ENCODE results near the gene WSB2.
A peak's percentile ranks its signal among the peaks of the same experiment; 100 is the strongest.
"Not testable (repeated sequence)": the region's sequence is repeated elsewhere in the genome, so short reads cannot be mapped to it uniquely, and the experiment has no call there.

WSB2 gene

DNA sequence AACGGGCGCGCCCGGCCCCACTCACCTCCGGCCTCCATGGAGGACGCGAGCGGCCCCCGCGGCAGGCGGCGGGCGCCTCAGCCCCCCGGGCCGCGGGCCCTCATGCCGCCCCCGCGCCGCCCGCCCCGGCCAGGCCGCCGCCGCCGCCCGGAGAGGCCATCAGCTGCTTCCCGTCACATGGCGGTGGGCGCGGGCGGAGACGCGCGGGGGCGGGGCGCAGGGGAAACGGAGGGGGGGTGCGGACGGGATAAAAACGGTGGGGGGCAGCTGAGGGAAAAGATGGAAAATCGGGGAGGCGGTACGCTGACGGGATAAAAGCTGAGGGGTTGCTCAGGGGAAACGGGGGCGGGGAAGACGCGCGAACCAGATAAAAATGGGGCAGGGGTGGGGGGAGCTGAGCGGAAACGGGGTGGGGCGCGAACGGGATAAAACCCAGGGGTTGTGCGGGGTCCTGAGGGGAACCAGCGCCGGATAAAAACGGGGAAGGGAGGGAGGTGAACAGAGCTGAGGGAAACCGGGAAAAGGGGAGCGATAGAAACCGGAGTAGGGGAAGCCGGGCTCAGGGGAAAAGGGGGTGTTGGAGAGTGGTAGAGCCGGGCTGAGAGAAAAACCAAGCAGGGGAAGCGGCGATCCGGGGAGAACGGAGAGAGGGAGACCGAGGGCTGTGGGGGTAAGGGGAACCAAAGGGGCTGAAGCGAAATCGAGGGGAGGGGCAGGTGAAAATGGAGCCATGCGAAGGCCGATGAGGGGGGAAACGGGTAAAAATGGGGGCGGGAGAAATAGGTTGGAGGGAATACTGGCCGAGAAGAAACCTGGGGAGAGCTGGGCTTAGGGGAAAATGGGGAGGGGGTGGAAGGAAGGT, at the start of gene WSB2:
TSS of gene WSB2 (minus strand) at position 169 of the 862 bp plus-strand sequence. CDS start at position 38, 131 bp downstream.
- peak; percentile 51 to 61 (median 56) for DNase-seq (ENCODE audit: low read depth in 3 of 3)

DNA sequence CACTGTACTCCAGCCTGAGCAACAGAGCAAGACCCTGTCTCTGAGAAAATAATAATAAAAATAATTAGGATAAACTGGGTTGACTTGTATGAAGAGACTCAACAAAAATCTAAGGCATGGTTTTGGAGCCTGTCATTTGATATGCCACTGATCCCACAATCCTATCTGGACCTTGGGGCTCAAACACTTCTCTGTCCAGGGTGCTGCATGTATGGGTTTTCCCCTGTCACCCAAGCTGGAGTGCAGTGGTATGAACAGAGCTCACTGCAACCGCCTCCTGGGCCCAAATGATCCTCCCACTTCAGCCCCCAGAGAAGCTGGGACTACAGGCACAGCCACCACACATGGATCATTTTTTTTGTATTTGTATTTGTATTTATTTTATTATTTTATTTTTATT, 48.1 kb upstream of the WSB2 start:
- no peak for DNase-seq (ENCODE audit: low read depth in 3 of 3)

DNA sequence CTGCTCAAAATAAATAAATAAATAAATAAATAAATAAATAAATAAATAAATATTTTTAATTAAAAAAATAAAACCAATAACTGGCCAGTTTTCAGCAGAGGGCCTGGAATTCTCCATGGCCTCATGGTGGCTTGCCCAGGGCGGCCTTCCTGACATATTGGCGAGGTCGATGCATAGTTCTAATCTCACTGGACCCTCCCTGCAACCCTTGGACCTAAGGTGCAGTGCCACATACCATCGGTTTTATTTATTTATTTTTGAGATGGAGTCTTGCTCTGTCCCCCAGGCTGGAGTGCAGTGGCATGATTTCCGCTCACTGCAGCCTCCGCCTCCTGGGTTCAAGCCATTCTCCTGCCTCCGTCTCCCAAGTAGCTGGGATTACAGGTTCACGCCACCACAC, 46.7 kb upstream of the WSB2 start:
- no peak for DNase-seq (ENCODE audit: low read depth in 3 of 3)

DNA sequence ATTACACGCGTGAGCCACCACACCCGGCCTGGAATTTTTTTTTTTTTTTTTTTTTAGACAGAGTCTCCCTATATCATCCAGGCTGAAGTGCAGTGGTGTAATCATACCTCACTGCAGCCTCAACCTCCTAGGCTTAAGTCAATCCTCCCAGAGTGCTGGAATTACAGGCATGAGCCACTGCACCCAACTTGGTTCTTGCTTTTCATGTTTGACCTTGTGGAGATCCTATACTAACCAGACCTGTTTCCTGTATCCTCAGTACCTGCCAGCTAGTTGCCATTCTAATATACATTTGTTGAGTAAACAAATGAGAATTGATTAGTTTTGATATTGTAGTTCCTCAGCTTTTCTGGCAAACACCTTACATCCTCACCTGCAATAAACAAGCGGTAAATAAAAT, 46.0 kb upstream of the WSB2 start:
- no peak for DNase-seq (ENCODE audit: low read depth in 3 of 3)

DNA sequence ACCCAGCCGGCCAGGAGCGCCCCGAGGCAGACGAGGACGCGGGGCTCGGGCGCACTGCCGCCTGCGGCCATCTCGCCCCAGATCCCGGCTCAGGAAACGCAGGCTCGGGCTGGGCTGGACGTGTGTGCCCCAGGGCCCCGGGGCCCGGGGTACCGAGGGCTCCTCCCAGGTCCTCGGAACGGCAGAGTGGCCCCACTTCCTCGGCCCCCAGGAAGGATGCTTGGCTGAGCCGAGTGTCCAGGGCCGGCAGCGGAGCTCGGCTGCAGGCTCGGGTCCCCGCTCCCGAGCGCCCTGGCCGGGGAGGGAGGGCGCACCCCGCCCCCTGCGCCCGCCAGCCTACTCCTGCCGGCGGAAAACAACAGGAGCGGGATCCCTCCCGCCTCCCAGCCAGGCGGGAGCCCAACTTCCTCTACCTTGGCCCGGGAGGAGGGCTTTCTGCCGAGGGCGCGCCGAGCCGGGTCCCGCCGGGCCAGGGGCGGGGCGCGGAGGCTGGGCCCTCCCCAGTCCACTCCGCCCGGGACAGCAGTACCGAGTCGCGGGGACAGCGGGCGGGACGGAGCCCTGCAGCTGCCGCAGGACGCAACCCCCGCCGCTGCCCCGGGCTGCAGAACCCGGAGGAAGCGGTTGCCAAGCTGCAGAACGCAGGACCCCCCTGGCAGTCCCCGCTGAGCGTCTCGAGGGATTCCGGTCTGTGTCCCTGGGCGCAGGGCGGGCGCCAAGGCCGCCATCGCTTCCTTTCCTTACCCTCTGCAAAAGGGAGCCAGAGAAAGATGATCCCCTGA, 42.8 kb upstream of the WSB2 start, which contains the start of gene VSIG10:
TSS of gene VSIG10 (minus strand) at position 411 of the 782 bp plus-strand sequence. CDS start at position 71, 340 bp downstream.
- DNase-seq (ENCODE audit: low read depth in 3 of 3): peak in 1 of 3 experiments; percentile 6

DNA sequence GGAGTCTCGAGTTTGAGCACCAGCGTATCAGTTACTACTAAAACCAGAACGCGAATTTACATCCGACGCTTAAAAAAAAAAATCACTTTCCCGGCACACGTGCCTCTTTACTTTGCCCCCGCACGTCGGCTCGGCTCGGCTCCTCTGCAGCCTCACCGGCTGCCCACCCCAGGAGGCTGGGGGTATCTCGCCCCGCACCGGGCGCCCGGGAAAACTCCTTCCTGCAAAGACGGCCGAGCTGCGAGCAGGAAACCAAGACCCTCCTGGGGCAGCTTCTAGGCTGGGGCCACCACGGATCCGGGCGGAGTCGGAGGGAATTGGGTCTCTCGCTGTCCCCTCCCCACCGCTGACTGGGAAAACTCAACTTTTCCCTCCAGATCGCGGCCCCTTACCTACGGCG, 42.2 kb upstream of the WSB2 start:
- DNase-seq (ENCODE audit: low read depth in 3 of 3): no peak

DNA sequence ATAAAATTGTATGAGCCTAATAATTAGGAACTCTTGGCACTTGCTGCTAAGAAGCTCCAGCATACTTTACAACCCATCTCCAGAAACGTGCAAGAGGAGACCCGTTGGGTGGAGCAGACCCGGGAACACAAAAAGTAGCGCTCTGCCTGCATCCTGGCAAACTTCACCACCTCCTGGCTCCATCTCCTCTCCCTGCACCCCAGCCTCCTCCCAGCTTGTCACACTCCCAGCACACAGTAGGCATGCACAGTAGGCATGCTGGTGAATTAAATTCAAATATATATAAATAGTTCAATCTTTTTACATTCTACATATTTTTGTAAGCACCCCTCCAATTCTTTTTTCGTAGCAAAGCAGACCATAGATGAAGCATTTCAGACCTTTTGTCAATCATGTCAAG, 41.6 kb upstream of the WSB2 start:
- DNase-seq (ENCODE audit: low read depth in 3 of 3): no peak

DNA sequence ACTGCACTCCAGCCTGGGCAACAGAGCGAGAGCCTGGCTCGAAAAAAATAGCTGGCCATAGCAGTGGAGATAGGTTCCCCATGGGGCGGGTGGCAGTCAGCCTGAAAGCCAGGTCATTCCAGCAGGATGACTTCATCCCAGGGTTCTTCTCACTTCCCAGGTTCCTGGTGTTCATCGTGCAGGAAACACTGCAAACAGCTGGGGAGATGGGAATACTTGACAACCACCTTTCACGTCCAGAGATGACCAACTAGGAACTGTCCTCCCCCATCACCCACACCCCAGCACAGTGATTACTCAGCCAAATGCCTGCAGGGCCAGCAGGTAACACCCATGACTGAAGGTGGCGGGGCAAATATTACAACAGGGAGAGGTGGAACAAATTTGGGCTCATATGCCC, 41.1 kb upstream of the WSB2 start:
- no peak for DNase-seq (ENCODE audit: low read depth in 3 of 3)

DNA sequence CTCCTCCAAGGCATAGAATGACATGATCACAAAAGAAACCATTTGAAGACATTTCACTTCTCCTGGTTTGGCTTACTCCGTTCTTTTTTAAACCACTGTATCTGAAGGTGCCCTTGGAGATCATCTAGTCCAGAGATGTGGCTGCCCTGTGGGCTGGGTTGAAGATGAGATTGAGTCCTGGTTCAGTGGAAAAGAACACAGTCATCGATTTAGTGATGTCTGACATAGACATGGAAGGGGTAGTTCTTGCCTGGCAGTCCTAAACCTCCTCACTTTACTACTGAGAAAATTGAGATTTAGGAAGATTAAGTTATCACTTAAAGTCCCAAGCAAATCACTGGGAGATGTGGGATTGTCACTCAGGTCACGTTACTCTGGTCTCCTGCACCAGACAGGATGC, 40.1 kb upstream of the WSB2 start:
- no peak for DNase-seq (ENCODE audit: low read depth in 3 of 3)

DNA sequence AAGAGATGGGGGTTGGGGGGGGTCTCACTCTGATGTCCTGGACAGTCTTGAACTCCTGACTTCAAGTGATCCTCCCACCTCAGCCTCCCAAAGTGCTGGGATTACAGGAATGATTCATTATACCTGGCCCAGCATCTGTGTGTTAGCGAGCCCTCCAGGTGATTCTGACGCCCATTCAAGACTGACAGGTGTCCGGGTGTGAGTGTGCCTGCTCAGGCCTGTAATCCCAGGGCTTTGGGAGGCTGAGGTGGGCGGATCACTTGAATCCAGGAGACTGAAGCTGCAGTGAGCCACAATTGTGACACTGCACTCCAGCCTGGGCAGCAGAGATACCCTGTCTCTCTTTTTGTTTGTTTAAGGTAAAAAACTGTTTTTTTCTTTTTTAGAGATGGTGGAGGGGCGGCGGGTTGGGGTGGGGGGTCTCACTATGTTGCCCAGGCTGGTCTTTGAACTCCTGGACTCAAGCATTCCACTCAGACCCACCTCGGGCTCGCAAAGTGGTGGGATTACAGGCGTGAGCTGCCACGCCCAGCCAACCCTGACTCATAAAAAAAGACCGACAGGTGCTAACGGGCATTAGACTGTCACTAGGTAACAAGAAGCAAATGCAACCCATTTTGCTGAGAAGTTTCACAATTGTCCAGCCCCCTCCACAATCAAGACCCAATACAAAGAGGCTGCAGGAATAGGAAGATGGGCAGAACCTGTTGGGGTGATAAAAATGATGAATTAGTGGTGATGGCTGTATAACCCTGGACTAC, 38.1 kb upstream of the WSB2 start:
- DNase-seq (ENCODE audit: low read depth in 3 of 3): no peak

DNA sequence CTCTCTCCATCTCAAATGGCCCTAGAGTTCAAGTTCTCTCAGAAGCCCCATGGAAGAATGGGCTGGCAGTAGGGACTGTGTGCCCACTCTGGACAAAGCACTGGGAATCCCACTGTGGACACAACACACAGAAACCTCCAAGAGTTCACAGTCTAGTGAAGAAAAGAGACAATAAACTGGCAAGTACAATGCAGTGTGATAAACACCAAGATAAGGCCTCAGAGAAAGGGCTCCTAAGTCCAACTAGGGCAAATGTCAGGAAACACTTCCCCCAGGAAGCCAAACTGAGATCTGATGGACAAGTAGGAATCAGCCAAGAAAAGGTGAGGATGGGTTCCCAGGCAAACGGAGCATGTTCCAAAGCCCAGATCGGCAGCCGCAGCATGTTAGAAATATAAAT, 37.4 kb upstream of the WSB2 start:
- no peak for DNase-seq (ENCODE audit: low read depth in 3 of 3)

DNA sequence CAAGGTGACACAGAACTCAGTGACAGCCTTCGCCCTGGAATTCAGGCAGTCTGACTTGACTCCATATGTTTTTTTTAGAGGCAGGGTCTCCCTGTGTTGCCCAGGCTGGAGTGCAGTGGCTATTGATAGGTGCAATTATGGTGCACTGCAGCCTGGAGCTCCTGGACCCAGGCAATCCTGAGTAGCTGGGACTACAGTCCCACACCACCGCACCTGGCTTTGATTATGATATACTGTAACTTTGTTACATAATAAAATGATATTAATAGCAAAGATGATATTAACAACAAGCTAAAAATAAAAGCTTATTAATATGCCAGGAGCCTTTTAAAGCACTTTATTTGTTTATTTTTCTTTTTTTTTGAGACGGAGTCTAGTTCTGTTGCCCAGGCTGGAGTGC, 33.1 kb upstream of the WSB2 start:
- DNase-seq (ENCODE audit: low read depth in 3 of 3): no peak

DNA sequence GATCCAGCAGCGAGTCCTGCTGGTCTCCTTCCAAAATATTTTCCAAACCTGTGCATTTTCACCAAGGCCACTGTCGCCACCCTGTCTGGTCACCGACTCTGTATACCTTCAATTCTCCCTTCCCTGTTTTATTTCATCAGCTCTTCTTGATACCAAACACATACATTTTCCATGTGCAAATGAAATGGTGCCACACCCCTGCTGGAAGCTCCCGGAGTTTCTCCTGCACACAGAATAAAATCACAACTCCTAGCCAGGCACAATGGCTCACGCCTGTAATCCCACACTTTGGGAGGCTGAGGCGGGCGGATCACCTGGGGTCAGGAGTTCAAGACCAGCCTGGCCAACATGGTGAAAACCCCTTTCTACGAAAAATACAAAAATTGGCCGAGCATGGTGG, 28.8 kb upstream of the WSB2 start:
- no peak for DNase-seq (ENCODE audit: low read depth in 3 of 3)

DNA sequence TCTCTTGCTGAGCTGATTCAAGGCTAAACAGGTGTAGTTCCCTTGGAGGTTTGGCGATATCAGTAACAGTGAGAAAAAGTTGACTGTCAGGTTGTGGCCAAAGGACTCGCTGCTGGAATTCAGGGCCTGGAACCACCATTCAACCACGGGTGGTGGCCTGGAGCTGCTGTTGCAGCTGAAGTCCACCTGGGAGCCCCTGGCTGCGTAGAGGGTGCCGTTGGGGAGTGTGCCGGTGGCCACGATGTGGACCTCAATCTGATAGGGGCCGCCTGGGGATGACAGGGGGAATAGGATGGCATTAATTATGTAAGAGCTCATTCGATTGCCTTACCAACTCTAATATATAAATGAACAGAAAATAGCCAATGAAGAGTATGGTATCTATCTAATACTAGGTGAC, 21.2 kb upstream of the WSB2 start:
- DNase-seq (ENCODE audit: low read depth in 3 of 3): no peak

DNA sequence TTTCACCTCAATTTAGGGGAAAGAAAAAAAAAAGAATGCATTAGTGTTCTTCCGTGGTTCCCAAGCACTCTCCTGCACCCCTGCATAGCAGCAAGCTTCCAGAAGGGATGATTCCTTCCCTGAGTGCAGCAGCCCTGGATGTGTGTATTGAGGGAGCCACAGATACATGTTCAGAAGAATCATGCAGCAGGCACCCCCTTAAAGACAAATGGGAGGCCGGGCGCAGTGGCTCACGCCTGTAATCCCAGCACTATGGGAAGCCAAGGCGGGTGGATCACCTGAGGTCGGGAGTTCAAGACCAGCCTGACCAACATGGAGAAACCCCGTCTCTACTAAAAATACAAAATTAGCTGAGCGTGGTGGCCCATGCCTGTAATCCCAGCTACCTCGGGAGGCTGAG, 20.5 kb upstream of the WSB2 start:
- DNase-seq (ENCODE audit: low read depth in 3 of 3): not testable (repeated sequence)

DNA sequence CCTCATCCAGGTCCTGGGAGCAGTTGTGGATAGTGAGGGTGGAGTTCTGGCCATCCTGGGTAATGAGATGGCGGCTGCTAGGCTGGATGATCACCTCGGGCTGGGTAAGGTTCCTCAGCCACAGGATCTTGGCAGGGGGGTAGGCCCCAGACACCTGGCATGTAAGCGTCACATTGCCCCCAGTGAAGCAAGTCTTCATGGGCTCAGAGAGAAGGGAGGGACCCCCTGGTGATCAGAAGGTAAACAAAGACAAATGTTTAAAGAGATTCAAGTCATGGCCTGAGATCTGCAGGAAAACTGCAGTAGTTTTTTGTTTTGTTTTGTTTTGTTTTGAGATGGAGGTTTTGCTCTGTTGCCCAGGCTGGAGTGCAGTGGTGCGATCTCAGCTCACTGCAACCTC, 12.8 kb upstream of the WSB2 start:
- no peak for DNase-seq (ENCODE audit: low read depth in 3 of 3)

DNA sequence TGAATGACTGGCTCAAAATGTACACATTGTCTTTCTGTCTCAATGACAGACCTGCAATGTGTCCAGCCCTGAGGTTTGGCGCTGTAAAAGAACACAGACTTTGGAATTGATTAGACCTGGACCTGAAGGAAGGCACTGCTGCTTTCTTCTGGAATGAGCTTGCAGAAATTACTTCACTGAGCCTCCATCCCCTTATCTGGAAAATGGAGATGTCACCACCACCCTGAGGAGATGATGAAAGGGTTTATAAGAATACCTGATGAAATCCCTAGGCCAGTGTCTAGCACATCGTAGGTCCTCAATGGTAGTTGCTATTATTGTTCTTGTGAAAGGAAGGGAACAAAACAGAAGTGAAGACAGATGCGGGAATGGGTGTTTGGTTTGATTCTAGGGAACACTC, 9.7 kb upstream of the WSB2 start:
- no peak for DNase-seq (ENCODE audit: low read depth in 3 of 3)

DNA sequence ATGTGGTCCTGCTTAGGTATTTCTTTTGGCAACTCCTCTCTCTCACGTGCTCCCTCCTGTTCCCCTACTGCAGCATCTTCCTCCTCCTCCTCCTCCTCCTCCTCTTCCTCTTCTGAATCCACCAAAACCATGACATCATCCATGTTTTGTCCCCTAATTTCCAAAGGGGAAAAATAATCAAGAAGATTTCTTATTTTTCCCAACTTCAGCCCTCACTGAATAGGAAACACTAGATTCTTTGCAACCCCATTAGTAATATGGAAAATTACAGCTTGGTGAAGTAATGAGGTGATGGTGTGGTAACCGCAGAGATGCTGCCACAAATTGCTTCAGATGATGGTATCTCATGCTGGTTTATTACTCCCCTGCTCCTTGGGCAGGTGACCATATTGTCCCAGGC, 7.5 kb upstream of the WSB2 start:
- DNase-seq (ENCODE audit: low read depth in 3 of 3): no peak

DNA sequence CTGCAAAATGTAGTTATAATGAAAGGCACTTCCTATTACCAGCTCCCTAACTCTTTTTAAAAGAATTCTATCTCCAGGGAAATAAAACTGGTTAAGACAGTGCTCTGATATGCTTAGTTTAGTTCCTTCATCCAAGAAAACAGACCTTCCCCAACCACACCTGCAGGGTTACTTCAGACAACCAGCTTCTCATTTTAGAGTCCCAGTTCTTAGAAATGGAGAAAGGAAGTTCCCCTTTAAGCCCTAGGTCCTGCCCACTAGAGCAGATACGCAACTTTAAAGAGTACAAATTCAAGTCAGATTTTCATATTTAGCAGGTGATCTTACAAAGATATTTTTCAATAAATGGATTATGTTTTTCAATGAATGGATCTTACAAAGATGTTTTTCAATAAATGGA, 4.4 kb upstream of the WSB2 start:
- no peak for DNase-seq (ENCODE audit: low read depth in 3 of 3)

DNA sequence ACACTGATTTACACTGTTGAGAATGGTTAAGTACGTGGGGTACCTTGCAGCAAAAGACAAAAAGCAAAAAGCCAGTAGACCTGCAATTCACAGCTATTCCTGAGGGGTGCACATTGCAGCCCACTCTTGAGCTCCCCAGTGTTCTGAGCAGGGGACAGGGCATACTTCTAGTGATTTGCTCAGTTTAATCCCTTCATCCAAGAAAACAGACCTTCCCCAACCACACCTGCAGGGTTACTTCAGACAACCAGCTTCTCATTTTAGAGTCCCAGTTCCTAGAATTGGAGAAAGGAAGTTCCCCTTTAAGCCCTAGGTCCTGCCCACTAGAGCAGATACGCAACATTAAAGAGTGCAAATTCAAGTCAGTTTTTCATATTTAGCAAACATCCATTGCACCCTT, 3.6 kb upstream of the WSB2 start:
- no peak for DNase-seq (ENCODE audit: low read depth in 3 of 3)

DNA sequence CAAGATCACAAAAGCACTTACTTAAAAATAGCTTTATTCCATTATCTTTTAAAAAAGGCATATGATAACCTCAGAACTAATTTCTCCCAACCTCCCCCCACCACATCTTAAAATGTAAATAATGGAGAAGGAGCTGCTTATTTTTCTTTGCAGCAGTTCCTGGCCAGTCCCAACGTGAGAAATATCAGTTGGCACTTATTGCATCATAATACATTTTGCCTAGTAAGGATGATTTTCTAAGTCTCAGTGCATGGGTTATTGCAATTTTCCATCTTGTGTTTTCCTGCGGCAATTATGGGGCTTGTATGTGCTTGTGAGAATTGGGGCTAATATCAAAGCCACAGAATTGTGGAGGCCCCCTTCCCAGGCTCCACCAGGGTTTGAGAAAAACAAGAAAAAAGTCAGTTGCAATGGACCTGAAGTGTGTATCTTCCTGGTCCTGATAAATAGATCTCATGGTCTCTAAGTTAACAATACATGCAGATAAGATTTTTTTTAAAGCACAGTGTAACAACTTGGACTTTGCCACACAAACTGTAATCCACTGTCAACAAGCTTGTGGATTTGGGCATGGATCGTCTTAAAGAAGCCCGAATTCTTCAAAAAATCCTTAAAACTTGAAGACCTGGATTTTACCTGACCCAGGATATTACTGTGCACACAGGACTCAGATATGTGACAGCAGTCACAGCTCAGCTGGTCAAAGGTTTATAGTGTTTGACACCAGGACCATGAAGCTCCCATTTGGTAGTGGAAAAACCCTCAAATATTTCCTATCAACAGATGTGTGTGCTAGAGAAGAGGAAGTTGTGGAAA, 2.8 kb upstream of the WSB2 start:
- DNase-seq (ENCODE audit: low read depth in 3 of 3): no peak

Data from stimulated activated CD4-positive, alpha-beta T cell treated with anti-CD3 and anti-CD28 coated beads, TNF-alpha, amount 100 ng/mL, for 4 hours (primary cell).